GM06990 (cell line): ENCODE data around the gene GDF10.

ENCODE experiments used
- DNase-seq: peaks from one replicate; pipeline ENCODE4 v3.0.0-alpha.2; 2011; ENCODE audit not compliant: insufficient read length; ENCODE audit errors: extremely low read depth
- H3K27me3 ChIP-seq: replicated peaks from 2 replicates; pipeline ENCODE4 v1.6.0; 2011; ENCODE audit warnings: low read length; ENCODE audit not compliant: control insufficient read depth, insufficient read depth
- H3K36me3 ChIP-seq: 2 replicates; pipeline ENCODE4 v1.5.1; 2011; ENCODE audit warnings: low read length; ENCODE audit not compliant: control insufficient read depth, insufficient read depth
- H3K4me3 ChIP-seq: replicated peaks from 2 replicates; pipeline ENCODE4 v1.5.1; 2011; ENCODE audit warnings: low read depth, mild to moderate bottlenecking, control low read depth, low read length
- TF ChIP-seq, protein P1 (sequence below): IDR thresholded peaks from 2 replicates; pipeline ENCODE4 v1.5.1; 2011; ENCODE audit warnings: low read length, control low read depth, mild to moderate bottlenecking, inconsistent platforms; ENCODE audit not compliant: insufficient read depth, poor library complexity, severe bottlenecking

The GDF10 gene

DNA sequence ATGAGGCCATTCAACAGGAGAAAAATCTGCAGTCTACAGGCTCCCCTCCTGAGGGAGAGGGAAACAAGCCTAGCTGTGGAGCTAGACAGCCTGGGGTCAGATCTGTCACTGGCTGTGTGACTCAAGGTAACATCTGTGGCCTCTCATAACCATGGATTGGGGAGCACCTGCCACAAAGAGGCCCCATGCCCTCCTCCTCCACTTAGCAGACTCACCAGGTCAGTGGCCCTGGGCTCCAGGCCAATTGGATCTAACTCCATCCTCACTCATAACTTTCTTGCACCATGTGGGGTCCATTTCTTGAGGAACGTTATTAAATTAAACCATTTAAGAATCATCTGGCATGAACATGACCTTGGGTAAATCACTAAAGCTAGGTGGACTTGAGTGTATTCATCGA, 1.8 kb downstream of the GDF10 start:
- Histone ChIP-seq H3K36me3 (no peaks in the 10 kb centered on the region), H3K27me3 (no peaks in the 10 kb centered on the region), H3K4me3 (no peak overlapping the region)
- DNase-seq, result no peak
- TF ChIP-seq, protein P1, sequence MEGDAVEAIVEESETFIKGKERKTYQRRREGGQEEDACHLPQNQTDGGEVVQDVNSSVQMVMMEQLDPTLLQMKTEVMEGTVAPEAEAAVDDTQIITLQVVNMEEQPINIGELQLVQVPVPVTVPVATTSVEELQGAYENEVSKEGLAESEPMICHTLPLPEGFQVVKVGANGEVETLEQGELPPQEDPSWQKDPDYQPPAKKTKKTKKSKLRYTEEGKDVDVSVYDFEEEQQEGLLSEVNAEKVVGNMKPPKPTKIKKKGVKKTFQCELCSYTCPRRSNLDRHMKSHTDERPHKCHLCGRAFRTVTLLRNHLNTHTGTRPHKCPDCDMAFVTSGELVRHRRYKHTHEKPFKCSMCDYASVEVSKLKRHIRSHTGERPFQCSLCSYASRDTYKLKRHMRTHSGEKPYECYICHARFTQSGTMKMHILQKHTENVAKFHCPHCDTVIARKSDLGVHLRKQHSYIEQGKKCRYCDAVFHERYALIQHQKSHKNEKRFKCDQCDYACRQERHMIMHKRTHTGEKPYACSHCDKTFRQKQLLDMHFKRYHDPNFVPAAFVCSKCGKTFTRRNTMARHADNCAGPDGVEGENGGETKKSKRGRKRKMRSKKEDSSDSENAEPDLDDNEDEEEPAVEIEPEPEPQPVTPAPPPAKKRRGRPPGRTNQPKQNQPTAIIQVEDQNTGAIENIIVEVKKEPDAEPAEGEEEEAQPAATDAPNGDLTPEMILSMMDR, result no peak

DNA sequence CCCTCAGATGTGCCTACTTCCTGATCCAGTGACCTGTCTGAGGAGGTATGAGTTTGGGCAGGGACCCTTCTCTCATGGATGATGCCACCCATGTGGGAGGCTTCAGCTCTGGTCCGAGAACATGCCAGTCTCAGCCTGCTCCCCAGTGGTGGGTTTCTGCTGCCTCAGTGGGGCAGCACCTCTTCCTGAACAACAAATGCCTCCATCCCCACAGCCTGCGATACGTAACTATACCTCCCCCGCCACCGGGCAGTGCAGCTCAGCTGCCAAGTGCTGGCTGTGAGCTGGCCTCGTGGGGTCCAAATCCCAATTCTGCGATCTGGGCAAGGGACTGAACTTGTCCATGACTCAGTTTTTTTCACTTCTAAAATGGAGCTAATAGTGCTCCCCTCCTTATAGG, 3.1 kb downstream of the GDF10 start:
- Histone ChIP-seq H3K4me3 (no peak overlapping the region), H3K27me3 (no peaks in the 10 kb centered on the region; the same call in 1 of the 2 replicates)
- TF ChIP-seq, protein P1, result no peak

DNA sequence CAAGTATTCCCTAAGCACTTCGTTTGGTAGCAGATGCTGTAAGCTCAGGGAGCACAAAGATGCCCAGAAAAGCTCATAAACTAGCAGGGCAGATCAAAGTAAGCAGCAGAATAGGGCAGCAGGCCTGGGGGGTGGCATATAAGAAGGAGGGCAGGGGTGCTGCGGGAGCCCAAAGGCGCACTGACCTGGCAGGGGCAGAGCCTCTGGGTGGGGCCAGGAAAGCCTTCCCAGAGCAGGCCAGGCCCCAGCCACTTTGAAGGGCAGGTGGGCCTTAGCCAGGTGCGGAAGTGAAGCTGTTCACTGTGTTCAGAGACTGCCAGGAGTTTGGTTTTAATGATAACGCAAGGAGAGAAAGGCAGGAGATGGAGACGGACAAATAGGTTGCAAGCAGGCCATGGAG, 3.9 kb downstream of the GDF10 start:
- Histone ChIP-seq H3K36me3 (no peaks in the 10 kb centered on the region), H3K27me3 (no peaks in the 10 kb centered on the region; the same call in 1 of the 2 replicates), H3K4me3 (no peak overlapping the region)
- TF ChIP-seq, protein P1, result no peak
- DNase-seq, result no peak

More for the DNA sequence above, 3.1 kb downstream of the GDF10 start:
- H3K36me3 ChIP-seq, result no peaks in the 10 kb centered on the region
- no peak for DNase-seq

DNA sequence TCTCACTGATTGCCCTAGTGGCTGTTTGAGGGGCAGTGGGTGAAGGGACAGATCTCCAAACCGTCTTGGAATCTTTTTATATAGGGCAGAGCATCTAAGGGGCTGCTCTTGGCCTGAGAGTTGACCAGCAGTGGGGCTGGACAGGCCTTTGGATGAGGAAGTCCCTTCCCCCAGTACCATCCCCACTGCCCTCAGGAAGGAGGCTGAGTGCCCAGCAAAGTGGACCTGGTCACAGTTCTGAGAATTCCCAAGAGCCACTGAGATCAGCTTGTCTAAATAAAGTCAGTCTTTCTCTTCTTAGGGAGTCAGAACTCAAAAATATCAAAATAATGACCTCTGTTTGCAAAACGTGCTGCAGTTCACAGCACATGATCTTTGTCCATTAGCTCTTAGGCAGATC, 5.6 kb downstream of the GDF10 start:
- no peaks in the 10 kb centered on the region; the same call in 1 of the 2 replicates for H3K27me3 ChIP-seq
- no peak for DNase-seq
- H3K36me3 ChIP-seq, result no peaks in the 10 kb centered on the region
- TF ChIP-seq, protein P1, result no peak
- H3K4me3 ChIP-seq, result no peak overlapping the region

DNA sequence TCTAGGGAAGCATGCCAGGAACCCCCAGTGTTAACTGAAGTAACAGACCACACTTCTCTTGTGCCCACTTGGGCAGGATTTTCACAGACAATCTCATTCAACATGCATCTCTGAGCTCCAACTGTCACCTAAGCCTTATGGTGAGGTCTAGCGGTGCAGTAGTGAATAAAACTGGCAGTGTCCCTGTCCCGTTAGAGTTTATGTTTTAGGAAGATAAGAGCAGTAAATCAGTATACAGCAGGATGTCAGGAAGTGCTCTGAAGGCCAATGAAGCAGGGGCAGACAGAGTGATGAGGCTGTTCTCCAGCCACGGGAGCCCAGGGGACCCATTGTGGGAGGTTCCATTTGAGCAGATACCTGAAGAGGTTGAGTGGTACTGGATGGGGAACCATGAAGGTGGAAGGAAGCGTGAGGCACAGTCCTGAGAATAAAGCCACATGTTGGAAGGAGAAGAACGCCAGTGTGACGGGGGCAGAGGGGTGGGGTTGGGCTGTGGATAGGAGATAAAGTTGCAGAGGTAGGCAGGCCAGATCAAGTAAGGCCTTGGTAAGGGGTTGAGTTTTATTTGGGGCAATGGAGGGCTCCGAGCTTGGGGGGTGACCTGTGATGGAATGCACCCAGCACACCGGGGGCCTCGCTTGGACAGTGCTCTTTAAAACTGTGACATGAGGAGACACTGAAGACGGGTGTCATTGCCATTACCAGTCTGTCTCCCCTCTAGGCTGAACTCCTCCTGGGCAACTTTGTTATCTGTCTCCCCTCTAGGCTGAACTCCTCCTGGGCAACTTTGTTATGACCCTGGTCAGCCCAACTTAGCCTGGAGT, 6.6 kb downstream of the GDF10 start:
- TF ChIP-seq, protein P1, result no peak
- no peaks in the 10 kb centered on the region for H3K36me3 ChIP-seq
- no peak for DNase-seq
- no peak overlapping the region for H3K4me3 ChIP-seq
- H3K27me3 ChIP-seq, result no peaks in the 10 kb centered on the region; the same call in 1 of the 2 replicates
